ENCODE measurements around the gene KCNG2. TPM values are rescaled to one million over a fixed set of nuclear protein-coding genes. Genes with fewer than 3 reads are reported as not detected.

KCNG2 gene
- total and polyA plus RNA-seq, 10 of the 15 experiments (the other 5 are each of a cell fraction or from before 2014, with no cell fraction given): 0.20 to 0.23 TPM; not detected in 8

GRCh38 chr18:79796016-79796415 lies 1.7 kb upstream of the KCNG2 start:
- H3K36me3 ChIP-seq (ENCODE audit: control insufficient read depth in 2 of 2, insufficient read depth in 2 of 2, low read length in 1 of 2): no peaks in the 10 kb centered on the region
- DNase-seq (ENCODE audit: low read depth, low spot score): no peak
- ChIA-PET CTCF (no interaction called here), POLR2A (no interaction called here), SMC1A (ENCODE audit: uncharacterized antibody, unreplicated experiment) (no interaction called here), RAD21 (ENCODE audit: unreplicated experiment) (no interaction called here)
- no peak for ATAC-seq
- TF ChIP-seq SMC3 (IDR thresholded peaks at IDR 0.05; ENCODE audit: borderline replicate concordance, low read length) (no peak), GABPA (IDR thresholded peaks at IDR 0.05; ENCODE audit: low read depth) (no peak), MYB (IDR thresholded peaks at IDR 0.05; ENCODE audit: borderline replicate concordance, low read depth, low read length) (no peak), NFYB (IDR thresholded peaks at IDR 0.05; ENCODE audit: insufficient read depth, low read depth, low read length) (no peak), USF1 (IDR thresholded peaks at IDR 0.05; ENCODE audit: borderline replicate concordance, extremely low read length, insufficient read depth, low read depth, low read length) (no peak), SPI1 (IDR thresholded peaks at IDR 0.05; ENCODE audit: borderline replicate concordance, insufficient read depth, low read depth, low read length) (no peak), JUND (IDR thresholded peaks at IDR 0.05; ENCODE audit: low read depth, low read length) (no peak), NR2F1 (conservative IDR thresholded peaks at IDR 0.05) (no peak), POU2F2 (IDR thresholded peaks at IDR 0.05; ENCODE audit: borderline replicate concordance, low read depth, low read length) (no peak), POLR2AphosphoS5 (IDR thresholded peaks at IDR 0.05; ENCODE audit: low read length) (no peak), SMAD5 (IDR thresholded peaks at IDR 0.05; ENCODE audit: low read depth) (no peak), PAX8 (IDR thresholded peaks at IDR 0.05) (no peak), BCL3 (IDR thresholded peaks at IDR 0.05; ENCODE audit: borderline replicate concordance, insufficient read depth, low read depth, low read length, poor library complexity, severe bottlenecking) (no peak), NBN (IDR thresholded peaks at IDR 0.05) (no peak), TCF12 (IDR thresholded peaks at IDR 0.05; ENCODE audit: low read depth, low read length) (no peak), PAX5 (IDR thresholded peaks at IDR 0.05; ENCODE audit: borderline replicate concordance, low read depth, low read length) (no peak), BACH1 (IDR thresholded peaks at IDR 0.05; ENCODE audit: borderline replicate concordance) (no peak), HDAC2 (IDR thresholded peaks at IDR 0.05) (no peak)
- H3K79me2 ChIP-seq (ENCODE audit: control insufficient read depth, insufficient read depth, low read length): no peaks in the 10 kb centered on the region
- H2AFZ ChIP-seq (ENCODE audit: control insufficient read depth, low read depth, low read length): no peak overlapping the region
- WGBS (ENCODE audit: insufficient coverage, insufficient replicate concordance, low lambda C conversion rate, missing lambda C conversion rate): 8% methylated on average over 7 of the region's 7 CpGs
- no peak overlapping the region for H3K27ac ChIP-seq (ENCODE audit: control insufficient read depth, insufficient read depth)
- no peak overlapping the region for H3K4me2 ChIP-seq (ENCODE audit: control insufficient read depth, insufficient read depth)
- no peaks in the 10 kb centered on the region for H3K4me1 ChIP-seq (ENCODE audit: control insufficient read depth, insufficient read depth, low read length)
- H3K9ac ChIP-seq (ENCODE audit: control insufficient read depth, insufficient read depth, low read length): no peak overlapping the region
- in situ Hi-C loops (cut with MboI) (no loop called here), intact Hi-C loops (cut with micrococcal nuclease; ENCODE audit: unreplicated experiment) (loop anchor here (10.0 kb wide), 1 partner anchor 189 kb away; the partner anchor contains the start of gene TXNL4A)
- BruUV-seq (replicated peaks): no TSS peak
- no peak overlapping the region for H3K4me3 ChIP-seq
- peaks cover 0 to 6% of the 10 kb centered on the region in 2 experiments; a peak in 3 of 4 replicates for H3K27me3 ChIP-seq (replicated peaks in 1 of 2; ENCODE audit: control insufficient read depth in 2 of 2, insufficient read depth in 2 of 2, low read length in 1 of 2)
- H3K9me3 ChIP-seq (replicated peaks; ENCODE audit: control insufficient read depth, insufficient read depth, low read length): no peaks in the 10 kb centered on the region
- no peaks in the 10 kb centered on the region for H4K20me1 ChIP-seq (ENCODE audit: control insufficient read depth, insufficient read depth)
- FAIRE-seq: no peak

All from GM12878 (cell line).